Activated CD8-positive, alpha-beta memory T cell treated with anti-CD3 and anti-CD28 coated beads, Interleukin-2, amount 50 U/mL, for 4 hours (primary cell): Measurements from ENCODE around the gene SYT2.
"Not testable (repeated sequence)": the region's sequence is repeated elsewhere in the genome, so short reads cannot be mapped to it uniquely, and the experiment has no call there.

Source experiments
- DNase-seq: peaks from one replicate; pipeline ENCODE4 v3.0.0-alpha.2; 2020

Gene SYT2

DNA sequence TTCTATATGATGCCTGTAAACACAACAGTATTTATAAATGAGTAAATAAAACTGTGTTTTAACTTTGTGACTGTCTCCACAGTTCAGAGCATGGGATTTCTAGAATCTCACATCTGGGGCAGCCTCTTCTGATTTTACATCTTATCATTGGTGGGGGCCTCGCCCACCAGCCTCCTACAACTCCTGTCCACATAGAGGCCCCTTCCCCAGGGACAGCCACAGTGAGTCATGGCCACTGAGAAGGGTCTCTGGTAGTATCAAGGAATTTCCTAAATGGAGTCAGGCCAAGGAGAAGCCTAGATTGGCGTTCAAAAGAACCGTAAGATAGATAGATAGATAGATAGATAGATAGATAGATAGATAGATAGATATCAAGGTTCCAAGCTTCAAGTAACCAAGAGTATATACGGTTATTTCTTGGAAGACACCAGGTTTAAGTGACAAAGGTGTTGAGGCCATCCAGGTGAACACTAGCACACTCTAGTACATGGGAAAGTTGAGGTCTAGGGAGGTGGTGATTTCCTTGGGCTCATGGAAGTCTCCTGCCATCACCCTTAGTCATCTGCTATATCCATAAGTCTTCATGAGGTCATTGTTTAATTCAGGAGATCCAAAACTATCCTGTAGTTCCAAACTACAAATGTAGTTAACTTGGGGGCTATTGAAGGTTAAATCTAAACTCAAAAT, 121.6 kb downstream of the SYT2 start:
- no peak for DNase-seq

GRCh38 chr1:202587859-202588485, 122.3 kb downstream of the SYT2 start:
- no peak for DNase-seq

- DNase-seq = no peak
Observed at GRCh38 chr1:202586871-202587270, 123.4 kb downstream of the SYT2 start.

DNA sequence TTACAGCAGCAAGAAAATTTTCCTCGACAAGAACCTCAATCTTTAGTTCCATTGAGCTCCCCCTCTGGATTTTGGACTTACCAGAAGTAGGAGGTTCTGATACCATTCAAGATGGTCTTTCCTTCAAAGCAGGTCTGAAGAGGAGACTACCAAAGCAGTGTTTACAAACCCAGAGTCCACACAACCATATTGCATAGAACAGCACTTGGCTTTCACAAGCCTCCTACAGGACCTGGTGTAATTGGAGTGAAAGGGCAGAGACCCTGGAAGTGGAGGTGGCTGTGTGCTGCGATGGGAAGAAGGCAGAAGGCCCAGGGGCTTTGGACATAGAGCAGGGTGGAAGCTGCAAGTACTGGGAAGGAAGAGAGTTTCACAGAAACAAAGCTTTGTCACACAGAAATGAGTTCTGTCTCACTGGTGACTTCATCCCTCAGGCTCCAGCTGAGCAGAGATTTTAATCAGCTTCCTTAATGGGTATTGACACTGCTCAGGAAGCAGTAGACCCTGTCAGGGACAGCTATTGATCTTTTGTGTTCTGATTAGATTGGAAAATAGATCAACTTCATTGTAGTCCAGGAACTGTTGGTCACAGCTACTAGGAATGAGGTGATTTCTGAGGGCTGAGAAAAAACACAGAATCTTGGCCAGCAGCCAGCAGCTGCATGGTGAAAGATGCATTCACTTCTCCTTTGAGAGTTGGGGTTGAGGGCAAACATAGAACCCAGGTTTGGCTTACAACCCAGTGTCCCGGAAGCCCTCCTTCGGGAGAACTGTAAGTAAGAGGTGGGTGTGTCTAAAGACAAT, 124.0 kb downstream of the SYT2 start:
- DNase-seq = no peak

- no peak for DNase-seq
Observed at GRCh38 chr1:202585590-202585933, 124.7 kb downstream of the SYT2 start.

DNA sequence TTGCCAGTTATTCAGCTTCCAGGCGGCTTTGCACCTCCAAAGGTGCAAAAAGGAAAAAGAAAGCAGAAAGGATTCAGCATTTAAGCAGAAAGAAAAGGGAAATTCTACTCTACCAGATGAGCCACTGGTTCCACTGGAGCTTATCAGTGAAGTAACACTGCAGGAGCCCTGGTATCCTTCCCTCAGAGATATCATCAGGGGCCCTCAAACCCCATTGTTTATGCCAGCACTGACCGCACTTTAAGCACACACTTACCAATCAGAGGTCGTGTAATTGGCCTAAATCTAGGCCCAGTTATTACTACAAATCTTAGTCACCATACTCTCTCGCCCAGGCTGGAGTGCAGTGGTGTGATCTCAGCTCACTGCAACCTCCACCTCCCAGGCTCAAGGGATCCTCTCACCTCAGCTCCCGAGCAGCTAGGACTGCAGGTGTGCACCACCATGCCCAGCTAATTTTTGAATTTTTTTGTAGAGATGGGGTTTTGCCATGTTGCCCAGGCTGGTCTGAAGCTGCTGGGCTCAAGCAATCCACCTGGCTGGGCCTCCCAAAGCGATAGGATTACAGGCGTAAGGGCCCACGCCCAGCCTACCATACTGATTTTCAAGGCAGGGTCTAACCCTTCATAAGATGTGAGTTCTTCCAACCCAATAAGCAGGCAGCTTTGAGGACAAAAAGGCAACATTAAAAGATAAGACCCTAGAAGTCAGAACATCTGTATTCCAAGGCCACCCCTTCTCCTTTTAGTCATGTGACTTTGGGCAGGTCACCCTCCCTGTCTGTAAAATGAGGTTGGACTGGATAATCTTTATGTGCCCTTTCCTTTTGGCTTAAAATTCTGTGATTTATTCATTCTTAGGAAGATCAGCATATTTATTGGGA, 125.3 kb downstream of the SYT2 start:
- no peak for DNase-seq

- not testable (repeated sequence) for DNase-seq
Observed at GRCh38 chr1:202582350-202582749, 127.9 kb downstream of the SYT2 start.

DNA sequence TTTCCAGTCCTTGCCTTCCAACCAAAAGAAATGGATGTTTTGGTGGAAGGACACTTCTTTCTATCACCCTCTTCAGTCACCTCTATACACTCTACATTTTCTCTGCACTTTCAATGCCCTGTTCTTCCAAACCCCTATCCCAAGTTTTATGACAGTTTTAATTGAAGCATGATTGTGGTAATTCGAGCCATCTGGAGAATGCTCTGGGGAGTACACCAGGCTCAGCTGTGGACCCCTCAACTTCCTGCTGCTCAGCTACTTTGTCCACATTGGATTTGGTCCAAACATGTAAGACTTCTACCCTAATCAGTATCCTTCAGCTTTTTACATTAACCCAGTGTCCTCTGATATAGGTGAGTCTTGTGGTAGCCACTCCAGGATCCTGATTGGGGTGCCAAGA, 129.6 kb downstream of the SYT2 start:
- no peak for DNase-seq

GRCh38 chr1:202579806-202580205, 130.4 kb downstream of the SYT2 start:
- DNase-seq = no peak

DNA sequence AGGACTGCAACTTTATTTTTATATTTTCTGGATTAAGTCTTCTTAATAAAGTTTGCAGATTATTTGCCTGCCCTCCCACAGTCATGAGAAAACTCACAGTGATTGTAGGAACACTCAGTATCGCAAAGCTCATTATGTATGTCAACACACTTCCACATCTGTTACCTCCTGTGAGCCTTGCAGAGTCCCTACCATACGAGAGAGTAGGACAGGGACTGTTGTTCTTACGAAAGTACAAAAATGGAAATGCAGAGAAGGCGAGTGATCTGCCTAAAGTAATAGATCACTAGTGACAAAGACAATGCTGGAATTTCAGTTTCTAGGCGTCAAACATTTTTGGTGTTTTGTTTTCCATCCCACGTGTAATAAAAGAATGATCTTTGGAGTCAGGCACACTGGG, 131.7 kb downstream of the SYT2 start:
- no peak for DNase-seq

GRCh38 chr1:202578001-202578504, 132.2 kb downstream of the SYT2 start:
- DNase-seq = no peak

- no peak for DNase-seq
Observed at GRCh38 chr1:202577381-202577780, 132.9 kb downstream of the SYT2 start.

GRCh38 chr1:202576816-202577215, 133.4 kb downstream of the SYT2 start:
- DNase-seq = no peak

GRCh38 chr1:202575918-202576653, 134.2 kb downstream of the SYT2 start:
- no peak for DNase-seq

GRCh38 chr1:202572867-202573266, 137.4 kb downstream of the SYT2 start:
- DNase-seq = no peak

DNA sequence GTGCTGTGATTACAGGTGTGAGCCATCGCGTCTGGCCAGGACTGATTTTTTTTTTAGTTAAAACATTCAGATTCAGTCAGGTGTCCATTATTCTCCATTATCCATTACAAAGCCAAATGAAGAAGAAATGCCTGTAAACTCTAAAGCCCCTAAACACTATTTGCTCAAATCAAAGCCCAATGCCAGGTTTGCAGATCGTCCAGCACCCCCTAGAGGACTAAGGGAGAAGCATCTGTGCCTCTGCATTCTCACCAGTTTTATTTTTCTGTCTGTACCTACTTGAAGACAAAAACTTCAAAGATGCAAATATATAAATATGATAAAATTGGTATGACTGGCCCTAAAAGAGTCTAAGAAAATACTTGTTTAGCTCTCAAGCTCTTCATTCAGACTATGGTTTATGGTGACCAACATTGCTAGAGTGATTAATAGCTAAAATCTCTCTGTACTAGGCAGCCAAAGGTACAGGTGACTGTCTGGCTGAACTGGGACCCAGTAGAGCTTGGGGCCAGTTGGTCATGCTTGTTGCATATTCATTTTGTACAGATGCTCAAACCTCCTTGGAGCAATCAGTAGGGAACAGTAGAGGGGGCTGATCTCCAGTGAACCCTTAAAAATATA, 138.4 kb downstream of the SYT2 start:
- DNase-seq = no peak

GRCh38 chr1:202569393-202570322, 140.6 kb downstream of the SYT2 start:
- DNase-seq = no peak

DNA sequence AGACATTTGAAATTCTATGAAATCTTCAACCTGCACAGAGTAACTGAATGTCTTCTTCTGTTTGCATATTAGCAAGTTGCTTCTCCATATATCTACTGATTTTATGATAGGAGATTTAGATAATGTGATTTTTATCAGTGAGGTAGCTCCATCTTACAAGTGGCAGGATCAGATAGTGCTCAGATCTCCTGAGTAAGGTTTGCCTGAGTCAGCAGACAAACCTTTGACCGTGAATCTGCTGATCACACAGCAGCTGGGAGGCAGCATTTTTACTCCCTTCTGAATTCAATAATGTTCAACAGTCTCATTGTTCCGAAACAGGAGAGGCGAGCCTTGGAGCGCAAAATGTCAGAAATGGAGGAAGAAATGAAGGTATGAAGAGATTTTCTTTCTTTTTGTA, 141.4 kb downstream of the SYT2 start:
- DNase-seq = no peak

DNA sequence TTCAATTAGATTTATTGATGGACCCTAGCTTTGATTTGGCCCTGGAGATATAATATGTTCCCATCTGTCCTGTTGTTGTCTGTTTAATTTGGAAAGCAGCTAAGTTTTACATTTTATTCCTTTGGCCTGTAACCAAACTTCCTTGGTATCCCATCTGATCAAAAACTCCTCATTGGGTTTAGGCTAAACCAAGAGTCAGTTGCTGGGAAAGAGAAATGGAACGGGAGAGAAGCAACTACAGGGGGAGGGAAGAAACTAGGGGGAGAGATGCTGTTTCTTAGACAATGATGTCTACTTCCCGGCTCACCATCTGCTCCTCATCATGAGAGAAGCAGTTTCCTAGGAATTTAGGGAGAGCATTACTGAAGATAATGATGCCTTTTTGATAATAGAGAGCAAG, 141.8 kb downstream of the SYT2 start:
- no peak for DNase-seq

GRCh38 chr1:202567738-202568137, 142.5 kb downstream of the SYT2 start:
- DNase-seq = no peak
